HG03095 (cell line): ENCODE measurements around the gene IMMP1L.
"Not testable (repeated sequence)": the region's sequence is repeated elsewhere in the genome, so short reads cannot be mapped to it uniquely, and the experiment has no call there.

Source experiments
- ATAC-seq: cut with Tn5 transposase; IDR thresholded peaks from one replicate; pipeline ENCODE4 v1.9.1; 2021; ENCODE audit warnings: moderate library complexity; ENCODE audit not compliant: unreplicated experiment

The IMMP1L gene

GRCh38 chr11:31509429-31510345 is at the start of gene IMMP1L, which contains the start of gene ELP4:
Gene IMMP1L, minus strand, starts transcription at chr11:31509622. Its CDS starts 46,346 bp downstream, at chr11:31463276.
Gene ELP4, plus strand, starts transcription at chr11:31509767. Its CDS starts 18 bp downstream, at chr11:31509785.
- ATAC-seq: peak; percentile 100

GRCh38 chr11:31558001-31558400 is 48.6 kb upstream of the IMMP1L start:
- no peak for ATAC-seq

GRCh38 chr11:31555938-31556337 is 46.5 kb upstream of the IMMP1L start:
- no peak for ATAC-seq

- ATAC-seq: no peak
Measured at GRCh38 chr11:31542862-31543261, 33.4 kb upstream of the IMMP1L start.

- ATAC-seq: no peak
Measured at GRCh38 chr11:31535479-31535878, 26.1 kb upstream of the IMMP1L start.

- no peak for ATAC-seq
Measured at GRCh38 chr11:31531293-31531692, 21.9 kb upstream of the IMMP1L start.

- no peak for ATAC-seq
Measured at GRCh38 chr11:31529701-31530100, 20.3 kb upstream of the IMMP1L start.

GRCh38 chr11:31529189-31529588 is 19.8 kb upstream of the IMMP1L start:
- no peak for ATAC-seq

- no peak for ATAC-seq
Measured at GRCh38 chr11:31521497-31522150, 12.2 kb upstream of the IMMP1L start.

GRCh38 chr11:31512117-31512516 is 2.7 kb upstream of the IMMP1L start:
- ATAC-seq: no peak

GRCh38 chr11:31509051-31509428 is 382 bp downstream of the IMMP1L start:
- peak; percentile 2 for ATAC-seq

GRCh38 chr11:31500560-31500959 is 8.9 kb downstream of the IMMP1L start:
- no peak for ATAC-seq

GRCh38 chr11:31499576-31500178 is 9.7 kb downstream of the IMMP1L start:
- ATAC-seq: no peak

- not testable (repeated sequence) for ATAC-seq
Measured at GRCh38 chr11:31493762-31494161, 15.7 kb downstream of the IMMP1L start.

- ATAC-seq: no peak
Measured at GRCh38 chr11:31493235-31493634, 16.2 kb downstream of the IMMP1L start.

GRCh38 chr11:31492320-31492913 is 17.0 kb downstream of the IMMP1L start:
- no peak for ATAC-seq

- ATAC-seq: peak; percentile 50
Measured at GRCh38 chr11:31487848-31488247, 21.6 kb downstream of the IMMP1L start.

GRCh38 chr11:31484497-31484896 is 24.9 kb downstream of the IMMP1L start:
- no peak for ATAC-seq

GRCh38 chr11:31480930-31481329 is 28.5 kb downstream of the IMMP1L start:
- no peak for ATAC-seq

- no peak for ATAC-seq
Measured at GRCh38 chr11:31479066-31479465, 30.4 kb downstream of the IMMP1L start.

- ATAC-seq: no peak
Measured at GRCh38 chr11:31478223-31478590, 31.2 kb downstream of the IMMP1L start.
